Osteocyte (in vitro differentiated cells): ENCODE measurements around the gene PDRG1. TPM values are rescaled to one million over a fixed set of nuclear protein-coding genes. Genes with fewer than 3 reads are reported as not detected.
"Not testable (repeated sequence)": the region's sequence is repeated elsewhere in the genome, so short reads cannot be mapped to it uniquely, and the experiment has no call there.

ENCODE experiments used
- DNase-seq: peaks from one replicate; pipeline ENCODE4 v3.0.0; 2021; ENCODE audit warnings: mixed read lengths; ENCODE audit not compliant: unreplicated experiment; ENCODE audit errors: extremely low spot score
- H3K27ac Mint-ChIP-seq: one replicate; pipeline ENCODE4 v1.8.0; 2021; ENCODE audit warnings: mild to moderate bottlenecking, mixed read lengths; ENCODE audit not compliant: unreplicated experiment
- H3K27me3 Mint-ChIP-seq: one replicate; pipeline ENCODE4 v1.8.0; 2021; ENCODE audit warnings: mixed read lengths; ENCODE audit not compliant: unreplicated experiment
- H3K36me3 Mint-ChIP-seq: one replicate; pipeline ENCODE4 v1.8.0; 2021; ENCODE audit warnings: mixed read lengths; ENCODE audit not compliant: unreplicated experiment
- H3K4me1 Mint-ChIP-seq: one replicate; pipeline ENCODE4 v1.8.0; 2021; ENCODE audit warnings: mixed read lengths; ENCODE audit not compliant: unreplicated experiment
- H3K4me3 Mint-ChIP-seq: one replicate; pipeline ENCODE4 v1.8.0; 2021; ENCODE audit warnings: mild to moderate bottlenecking, moderate library complexity, mixed read lengths; ENCODE audit not compliant: unreplicated experiment
- H3K9me3 Mint-ChIP-seq: one replicate; pipeline ENCODE4 v1.8.0; 2021; ENCODE audit warnings: mixed read lengths; ENCODE audit not compliant: unreplicated experiment
- CTCF ChIP-seq: fragments of 200-600 bp; sonication (generic); IDR thresholded peaks from 2 replicates; pipeline ENCODE4 v1.5.0; 2021; ENCODE audit warnings: antibody characterized with exemption, mild to moderate bottlenecking, moderate library complexity
- total RNA-seq: library from RNA; stranded (reverse); gene quantifications from 2 replicates; pipeline ENCODE4 v1.2.1, GENCODE V29; 2021

The PDRG1 gene
- total RNA-seq, 1 donor from 2014 or later, result 12.2 TPM

GRCh38 chr20:31918466-31919105 lies 33.3 kb downstream of the PDRG1 start:
- H3K9me3 Mint-ChIP-seq, result no peaks in the 10 kb centered on the region
- H3K4me1 Mint-ChIP-seq, result no peaks in the 10 kb centered on the region
- no peaks in the 10 kb centered on the region for H3K36me3 Mint-ChIP-seq
- no peak for TF ChIP-seq CTCF
- H3K27me3 Mint-ChIP-seq, result peaks cover 47% of the 10 kb centered on the region
- DNase-seq, result no peak
- H3K4me3 Mint-ChIP-seq, result no peak overlapping the region
- H3K27ac Mint-ChIP-seq, result no peak overlapping the region

GRCh38 chr20:31917962-31918412 lies 33.9 kb downstream of the PDRG1 start:
- not testable (repeated sequence) for DNase-seq, H3K4me1 Mint-ChIP-seq, H3K9me3 Mint-ChIP-seq, H3K27ac Mint-ChIP-seq, H3K36me3 Mint-ChIP-seq, H3K4me3 Mint-ChIP-seq
- H3K27me3 Mint-ChIP-seq, result peaks cover 49% of the 10 kb centered on the region

GRCh38 chr20:31916708-31917107 lies 35.1 kb downstream of the PDRG1 start:
- Mint-ChIP-seq H3K36me3 (no peaks in the 10 kb centered on the region), H3K27me3 (peaks cover 46% of the 10 kb centered on the region), H3K27ac (no peak overlapping the region), H3K9me3 (no peaks in the 10 kb centered on the region), H3K4me1 (no peaks in the 10 kb centered on the region), H3K4me3 (no peak overlapping the region)
- DNase-seq, result no peak
- TF ChIP-seq CTCF, result no peak

GRCh38 chr20:31915491-31916280 lies 36.2 kb downstream of the PDRG1 start:
- Mint-ChIP-seq H3K9me3 (no peaks in the 10 kb centered on the region), H3K27me3 (peaks cover 45% of the 10 kb centered on the region), H3K36me3 (no peaks in the 10 kb centered on the region), H3K27ac (no peak overlapping the region), H3K4me3 (no peak overlapping the region), H3K4me1 (no peaks in the 10 kb centered on the region)
- TF ChIP-seq CTCF, result no peak
- DNase-seq, result no peak

GRCh38 chr20:31914170-31914569 lies 37.7 kb downstream of the PDRG1 start:
- no peak overlapping the region for H3K27ac Mint-ChIP-seq
- peaks cover 37% of the 10 kb centered on the region for H3K27me3 Mint-ChIP-seq

More at GRCh38 chr20:31914170-31914569, 37.7 kb downstream of the PDRG1 start:
- Mint-ChIP-seq H3K9me3 (no peaks in the 10 kb centered on the region), H3K4me1 (no peaks in the 10 kb centered on the region), H3K4me3 (no peak overlapping the region), H3K36me3 (no peaks in the 10 kb centered on the region)
- TF ChIP-seq CTCF, result no peak
- DNase-seq, result no peak
